Naive thymus-derived CD8-positive, alpha-beta T cell (primary cell): ENCODE measurements around the gene RCOR1. TPM values are rescaled to one million over a fixed set of nuclear protein-coding genes. Genes with fewer than 3 reads are reported as not detected.

Source experiments
- ATAC-seq, 2 donors: fragments of 150-1000 bp; cut with Tn5 transposase in 1 of 2; sonication (Bioruptor Pico), chemical (Tn5 transposase) in 1 of 2; 1 replicate in 1 of 2; 2 replicates in 1 of 2; pipeline ENCODE4 v1.10.0; 2021; ENCODE audit warnings: mild to moderate bottlenecking in 2 of 2, moderate library complexity in 2 of 2
- POLR2A ChIA-PET: fragments of 350-600 bp; sonication (Branson Sonifier 250); formaldehyde crosslinking; loops from one replicate; lab custom pipeline; 2021; ENCODE audit warnings: antibody characterized with exemption; lab: Charles Lee
- DNase-seq, 10 donors: peaks; one replicate each; pipeline versions ENCODE4 v3.0.0 to v3.0.0-alpha.2; 2020 to 2022
- H3K27ac Mint-ChIP-seq, 10 donors: one replicate each; pipeline ENCODE4 v1.8.0; 2020 to 2022; ENCODE audit warnings: mild to moderate bottlenecking in 10 of 10, mixed read lengths in 10 of 10, moderate library complexity in 4 of 10, inconsistent platforms in 1 of 10
- H3K27me3 Mint-ChIP-seq, 5 donors: one replicate each; pipeline ENCODE4 v1.8.0; 2021 to 2022; ENCODE audit warnings: mixed read lengths in 5 of 5
- H3K36me3 Mint-ChIP-seq, 3 donors: one replicate each; pipeline ENCODE4 v1.8.0; 2020 to 2022; ENCODE audit warnings: mixed read lengths in 3 of 3, mild to moderate bottlenecking in 2 of 3, inconsistent platforms in 1 of 3
- H3K4me1 Mint-ChIP-seq, 4 donors: one replicate each; pipeline ENCODE4 v1.8.0; 2021 to 2022; ENCODE audit warnings: mixed read lengths in 4 of 4
- H3K4me3 Mint-ChIP-seq, 10 donors: one replicate each; pipeline ENCODE4 v1.8.0; 2020 to 2022; ENCODE audit warnings: mild to moderate bottlenecking in 10 of 10, mixed read lengths in 10 of 10, moderate library complexity in 6 of 10, inconsistent platforms in 1 of 10
- H3K9me3 Mint-ChIP-seq, 9 donors: one replicate each; pipeline ENCODE4 v1.8.0; 2020 to 2022; ENCODE audit warnings: mixed read lengths in 9 of 9, mild to moderate bottlenecking in 3 of 9, inconsistent platforms in 1 of 9, moderate library complexity in 1 of 9
- polyA plus RNA-seq, 3 donors: library from polyadenylated mRNA; unstranded; fragments of 300-500 nt; fragmentation: Illumina TruSeq; gene quantifications; one replicate each; pipeline ENCODE4 v1.2.3, GENCODE V29; 2021
- total RNA-seq, 8 experiments: library from RNA in 2 of 8; stranded (reverse) in 2 of 8; gene quantifications; one replicate each; pipeline ENCODE4 v1.2.3 and lab custom pipeline; 2021 to 2026

Gene RCOR1
- total and polyA plus RNA-seq, 5 experiments from 2014 or later = 0.43 to 24.0 (median 1.2) TPM

DNA sequence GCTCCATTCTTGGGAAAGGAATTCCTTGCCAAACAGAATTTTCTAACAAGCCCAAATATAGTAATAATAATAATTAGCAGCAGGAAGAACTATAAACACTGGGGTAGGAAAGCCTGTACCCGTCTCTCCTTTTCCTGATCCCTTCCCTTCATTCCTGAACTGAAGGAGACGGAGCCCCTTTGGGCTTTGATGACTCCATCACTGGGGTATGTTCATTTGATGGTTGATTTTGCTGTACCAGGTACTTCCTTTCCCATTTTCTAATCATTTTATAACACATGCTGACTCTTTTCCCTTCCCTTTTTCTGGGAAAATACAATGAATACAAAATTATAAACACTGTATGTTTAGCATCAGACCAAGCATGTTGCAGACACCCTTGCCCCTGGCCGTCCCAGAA, 3.6 kb upstream of the RCOR1 start:
- H3K27ac Mint-ChIP-seq = peak overlapping the region in 1 of 10 donors; percentile 25
- H3K27me3 Mint-ChIP-seq = no peaks in the 10 kb centered on the region
- ATAC-seq = no peak
- no peak for DNase-seq
- no peaks in the 10 kb centered on the region for H3K9me3 Mint-ChIP-seq
- no peaks in the 10 kb centered on the region for H3K36me3 Mint-ChIP-seq
- peaks cover 4 to 12% (median 6%) of the 10 kb centered on the region in 4 donors for H3K4me1 Mint-ChIP-seq
- POLR2A ChIA-PET = no interaction called here
- no peak overlapping the region for H3K4me3 Mint-ChIP-seq

DNA sequence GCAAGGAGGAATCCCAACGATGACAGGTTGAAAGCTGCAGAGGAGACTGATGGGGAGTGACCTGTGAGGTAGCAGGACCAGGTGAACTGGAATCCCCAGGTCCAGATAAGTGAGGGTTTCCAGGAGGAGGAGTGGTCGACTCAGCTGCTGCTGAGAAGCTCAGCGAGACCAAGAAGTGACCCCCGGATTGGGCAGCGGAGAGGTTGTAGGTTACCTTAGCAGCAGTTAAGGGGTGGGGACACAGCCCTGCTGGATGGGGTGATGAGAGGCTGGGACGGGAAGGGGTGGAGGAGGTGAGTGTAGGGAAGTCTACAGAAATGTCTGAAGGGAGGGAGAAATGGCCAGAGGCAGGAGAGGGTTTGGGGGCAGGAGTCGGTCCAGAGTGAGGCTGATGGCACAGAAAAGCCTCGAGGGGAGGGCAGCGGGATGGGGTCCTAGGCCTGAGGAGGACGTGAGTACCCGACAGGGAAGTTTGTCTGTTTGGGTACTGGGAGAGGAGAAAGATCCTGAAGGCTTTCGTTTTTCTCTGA, 2.6 kb upstream of the RCOR1 start:
- no peak for ATAC-seq
- Mint-ChIP-seq H3K27me3 (no peaks in the 10 kb centered on the region), H3K4me3 (peak overlapping the region in 7 of 10 donors; percentile 21 to 83 (median 58)), H3K36me3 (no peaks in the 10 kb centered on the region), H3K4me1 (peaks cover 10 to 22% (median 16%) of the 10 kb centered on the region in 4 donors), H3K9me3 (no peaks in the 10 kb centered on the region), H3K27ac (peak overlapping the region; percentile 50 to 95 (median 88))
- DNase-seq = no peak
- POLR2A ChIA-PET = interaction anchor here (0.7 kb wide), 1 partner anchor 25 kb away, joined by 4 read pairs; no protein-coding TSS in a partner anchor

DNA sequence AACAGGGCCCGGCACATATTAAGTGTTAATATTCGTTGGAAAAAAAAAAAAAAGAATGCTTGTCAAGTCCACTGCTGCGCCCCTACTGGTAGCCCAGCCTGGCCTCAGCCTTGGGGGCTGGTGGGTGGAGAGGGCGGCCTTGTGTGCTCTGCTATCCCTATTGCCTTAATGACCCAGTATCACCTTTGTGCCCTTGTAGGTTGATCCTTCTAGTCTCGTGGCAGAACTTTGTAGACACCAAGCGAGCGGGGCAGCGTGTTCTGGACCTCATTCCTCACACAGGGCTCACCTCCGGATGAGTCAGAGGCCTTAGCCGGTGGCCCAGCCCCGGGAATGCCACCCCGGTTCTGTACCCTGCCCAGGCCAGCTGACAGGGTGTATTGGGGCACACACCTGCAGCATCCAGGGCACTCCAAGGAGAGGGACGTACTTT, 1.8 kb upstream of the RCOR1 start:
- H3K4me3 Mint-ChIP-seq = peak overlapping the region; percentile 36 to 98 (median 87)
- peak in 1 of 10 donors; percentile 2 for DNase-seq
- H3K27ac Mint-ChIP-seq = peak overlapping the region; percentile 72 to 97 (median 90)
- POLR2A ChIA-PET = interaction anchor here (0.6 to 1.6 kb wide), 5 partner anchors 22 to 799 kb away, joined by 3 to 6 read pairs (median 3); no protein-coding TSS in a partner anchor
- H3K27me3 Mint-ChIP-seq = no peaks in the 10 kb centered on the region
- H3K9me3 Mint-ChIP-seq = no peaks in the 10 kb centered on the region
- peaks cover 13 to 27% (median 21%) of the 10 kb centered on the region in 4 donors for H3K4me1 Mint-ChIP-seq
- H3K36me3 Mint-ChIP-seq = no peaks in the 10 kb centered on the region
- no peak for ATAC-seq

DNA sequence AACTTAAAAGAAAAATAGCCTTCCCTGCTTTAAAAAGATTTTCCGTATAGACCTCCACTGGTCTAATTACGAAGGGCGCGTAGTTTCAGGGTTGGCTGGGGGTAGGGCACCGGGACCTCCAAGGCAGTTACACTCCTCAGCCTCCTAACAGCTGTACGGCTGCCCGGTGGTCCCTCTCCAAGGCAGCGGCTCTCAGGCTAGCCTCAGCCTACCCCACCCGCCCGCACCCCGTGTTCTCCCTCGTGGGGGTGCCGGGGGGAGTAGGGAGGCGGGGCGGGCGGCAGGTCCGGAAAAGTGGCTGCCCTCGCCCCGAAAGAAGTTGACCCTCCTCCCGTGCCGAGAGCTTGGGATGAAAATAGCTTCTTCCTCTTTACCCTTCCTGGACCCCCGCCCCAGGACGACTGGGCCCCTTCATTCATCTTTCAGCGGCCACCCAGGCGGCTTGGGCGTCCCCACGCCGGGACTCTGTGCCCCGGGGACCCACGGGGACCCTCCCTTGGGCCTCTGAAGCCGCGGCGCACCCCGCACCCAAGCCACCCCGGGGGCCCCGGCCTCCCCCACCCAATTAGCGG, 991 bp upstream of the RCOR1 start:
- Mint-ChIP-seq H3K36me3 (no peaks in the 10 kb centered on the region), H3K27me3 (no peaks in the 10 kb centered on the region)

DNA sequence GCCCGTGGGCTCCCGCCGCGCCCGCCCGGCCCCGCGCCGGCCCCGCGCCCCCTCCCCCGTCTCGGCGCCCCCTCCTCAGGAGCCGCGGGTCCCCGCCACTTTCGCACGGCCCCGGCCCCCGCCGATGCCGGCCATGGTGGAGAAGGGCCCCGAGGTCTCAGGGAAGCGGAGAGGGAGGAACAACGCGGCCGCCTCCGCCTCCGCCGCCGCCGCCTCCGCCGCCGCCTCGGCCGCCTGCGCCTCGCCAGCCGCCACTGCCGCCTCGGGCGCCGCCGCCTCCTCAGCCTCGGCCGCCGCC, 263 bp downstream of the RCOR1 start:
- H3K27ac Mint-ChIP-seq = peak overlapping the region in 3 of 10 donors; percentile 27 to 95 (median 59)
- POLR2A ChIA-PET = interaction anchor here (1.2 kb wide), 1 partner anchor 69 kb away, joined by 4 read pairs; no protein-coding TSS in a partner anchor
- no peaks in the 10 kb centered on the region for H3K9me3 Mint-ChIP-seq
- DNase-seq (no peak), ATAC-seq (peak; percentile 6 to 27)
- no peaks in the 10 kb centered on the region for H3K27me3 Mint-ChIP-seq
- peak overlapping the region in 4 of 10 donors; percentile 55 to 96 (median 94) for H3K4me3 Mint-ChIP-seq
- H3K36me3 Mint-ChIP-seq = peaks cover 0 to 5% (median 0%) of the 10 kb centered on the region in 3 donors
- H3K4me1 Mint-ChIP-seq = peaks cover 15 to 30% (median 23%) of the 10 kb centered on the region in 4 donors

More for the DNA sequence above, 991 bp upstream of the RCOR1 start:
- Mint-ChIP-seq H3K27ac (peak overlapping the region; percentile 86 to 97 (median 90)), H3K9me3 (no peaks in the 10 kb centered on the region), H3K4me1 (peaks cover 15 to 30% (median 23%) of the 10 kb centered on the region in 4 donors), H3K4me3 (peak overlapping the region; percentile 63 to 98 (median 87))
- ATAC-seq (no peak), DNase-seq (peak in 4 of 10 donors; percentile 14 to 65 (median 38))
- POLR2A ChIA-PET = interaction anchor here (0.5 to 1.6 kb wide), 6 partner anchors 9 to 798 kb away, joined by 3 to 6 read pairs (median 3); no protein-coding TSS in a partner anchor

DNA sequence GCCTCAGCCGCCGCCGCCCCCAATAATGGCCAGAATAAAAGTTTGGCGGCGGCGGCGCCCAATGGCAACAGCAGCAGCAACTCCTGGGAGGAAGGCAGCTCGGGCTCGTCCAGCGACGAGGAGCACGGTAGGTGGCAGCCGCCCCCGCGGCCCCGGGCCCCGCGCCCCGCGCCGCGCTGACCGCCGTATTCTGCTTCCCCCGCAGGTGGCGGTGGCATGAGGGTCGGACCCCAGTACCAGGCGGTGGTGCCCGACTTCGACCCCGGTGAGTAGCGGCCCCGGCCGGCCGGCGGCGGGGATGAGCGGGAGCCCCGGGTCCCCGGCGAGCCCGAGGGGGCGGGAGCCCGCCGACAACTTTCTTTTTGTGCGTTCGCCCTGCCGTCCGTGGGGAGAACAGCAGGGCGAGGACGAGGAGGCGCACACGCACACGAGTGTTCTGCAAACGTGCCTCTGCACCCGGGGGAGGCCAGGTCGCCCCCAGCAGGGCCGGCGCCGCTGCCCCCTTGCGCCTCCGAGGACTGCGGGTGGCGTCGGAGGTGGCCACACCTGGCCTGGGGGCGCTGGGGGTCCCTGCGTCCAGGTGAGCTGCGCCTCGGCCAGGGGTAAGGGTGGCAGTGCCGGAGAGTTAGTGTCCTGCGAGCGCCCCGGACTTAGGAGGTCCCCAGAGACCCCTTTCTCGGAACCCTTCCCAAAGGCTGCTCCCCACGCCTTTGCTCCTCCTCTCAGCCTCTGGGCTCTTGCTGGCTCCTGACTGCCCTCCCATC, 794 bp downstream of the RCOR1 start:
- Mint-ChIP-seq H3K4me3 (peak overlapping the region; percentile 79 to 96 (median 84)), H3K36me3 (peaks cover 0 to 5% (median 0%) of the 10 kb centered on the region in 3 donors), H3K9me3 (no peaks in the 10 kb centered on the region), H3K27ac (peak overlapping the region; percentile 56 to 92 (median 82)), H3K27me3 (no peaks in the 10 kb centered on the region), H3K4me1 (peaks cover 15 to 30% (median 24%) of the 10 kb centered on the region in 4 donors)
- POLR2A ChIA-PET = interaction anchor here (1.2 kb wide), 1 partner anchor 69 kb away, joined by 4 read pairs; no protein-coding TSS in a partner anchor
- DNase-seq (peak; percentile 43 to 79 (median 60)), ATAC-seq (peak; percentile 31 to 35)

DNA sequence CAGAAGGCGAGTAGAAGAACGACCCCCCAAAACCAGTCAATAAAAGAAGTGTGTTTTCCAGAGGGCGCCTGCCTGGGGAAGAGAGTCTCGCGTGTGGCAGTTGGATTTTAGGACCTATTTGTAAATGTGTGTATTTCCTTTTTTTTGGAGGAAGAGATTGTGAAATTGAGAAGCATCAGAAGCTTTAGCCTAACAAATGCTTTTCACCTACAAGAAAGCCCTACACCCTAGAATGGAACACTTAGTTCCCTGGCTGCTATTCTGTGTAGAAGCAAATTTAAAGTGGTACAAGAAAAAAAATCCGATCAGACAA, 1.3 kb downstream of the RCOR1 start:
- H3K4me1 Mint-ChIP-seq = peaks cover 15 to 30% (median 24%) of the 10 kb centered on the region in 4 donors
- H3K9me3 Mint-ChIP-seq = no peaks in the 10 kb centered on the region
- DNase-seq (peak in 1 of 10 donors; percentile 11), ATAC-seq (no peak)
- peak overlapping the region; percentile 79 to 96 (median 84) for H3K4me3 Mint-ChIP-seq
- peak overlapping the region; percentile 56 to 92 (median 82) for H3K27ac Mint-ChIP-seq
- POLR2A ChIA-PET = interaction anchor here (0.7 to 1.2 kb wide), 4 partner anchors 62 to 851 kb away, joined by 3 to 4 read pairs (median 4); no protein-coding TSS in a partner anchor
- H3K27me3 Mint-ChIP-seq = no peaks in the 10 kb centered on the region
- H3K36me3 Mint-ChIP-seq = peaks cover 0 to 5% (median 0%) of the 10 kb centered on the region in 3 donors

DNA sequence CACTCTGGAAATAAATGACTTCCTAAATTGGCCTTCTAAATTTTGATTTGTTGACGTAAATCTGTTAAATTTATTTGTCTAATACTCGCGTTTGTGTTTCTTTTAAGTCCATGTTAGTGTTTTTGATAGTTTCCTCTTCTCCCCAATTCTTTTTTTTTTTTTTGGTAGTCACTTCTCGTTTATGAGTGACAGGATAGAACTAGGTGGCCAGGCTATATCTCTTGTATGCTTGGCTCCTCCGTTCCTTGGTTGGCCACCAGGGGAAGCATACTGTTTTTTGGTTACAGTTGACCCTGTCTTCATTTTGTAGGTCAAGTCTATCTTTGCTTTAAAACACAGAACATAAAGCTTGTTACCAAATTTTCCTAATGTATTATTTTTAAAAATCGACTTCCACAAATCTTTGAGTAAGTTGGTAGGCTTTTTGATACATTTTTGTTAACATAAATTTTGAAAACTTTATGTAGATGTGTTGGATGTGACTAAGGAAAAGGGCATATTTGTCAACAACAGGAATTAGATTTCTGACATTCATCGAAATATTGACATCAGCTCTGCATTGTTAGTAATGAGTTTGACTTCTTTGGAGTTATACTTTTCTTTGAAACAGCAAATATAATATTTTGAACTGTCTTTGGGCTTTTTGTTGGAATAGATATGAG, 2.2 kb downstream of the RCOR1 start:
- Mint-ChIP-seq H3K9me3 (no peaks in the 10 kb centered on the region), H3K36me3 (peaks cover 0 to 8% (median 0%) of the 10 kb centered on the region in 3 donors), H3K4me3 (peak overlapping the region; percentile 79 to 96 (median 84)), H3K27me3 (no peaks in the 10 kb centered on the region), H3K27ac (peak overlapping the region; percentile 11 to 91 (median 81)), H3K4me1 (peaks cover 15 to 37% (median 30%) of the 10 kb centered on the region in 4 donors)
- POLR2A ChIA-PET = interaction anchor here (0.6 to 1.2 kb wide), 7 partner anchors 20 to 850 kb away, joined by 3 to 6 read pairs (median 3); no protein-coding TSS in a partner anchor
- DNase-seq (peak in 9 of 10 donors; percentile 25 to 74 (median 42)), ATAC-seq (no peak)

DNA sequence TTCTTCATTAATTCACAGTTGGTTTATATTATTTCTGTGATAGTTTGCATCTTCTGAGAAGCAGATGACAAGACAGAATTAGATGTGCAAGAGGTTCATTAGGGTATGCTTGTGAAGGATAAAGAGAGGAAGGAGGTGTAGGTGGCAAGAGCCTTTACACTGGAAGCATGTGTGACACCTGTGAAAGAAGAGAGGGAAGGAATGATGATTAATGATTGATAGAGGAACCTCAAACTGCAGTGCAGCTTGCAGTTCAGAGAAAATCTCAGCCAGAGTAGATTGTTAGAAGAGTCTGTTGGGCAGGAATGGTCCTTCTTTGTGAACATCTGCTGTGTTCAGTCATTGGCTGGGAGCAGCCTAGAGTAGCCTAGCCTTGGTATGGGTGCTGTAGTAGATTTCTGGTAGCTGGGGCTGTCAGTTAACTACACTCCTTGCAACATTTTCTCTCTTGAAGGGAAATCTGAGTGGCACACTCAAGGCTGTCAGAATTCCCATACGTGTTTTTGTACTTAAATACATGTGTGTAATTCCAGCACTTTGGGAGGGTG, 9.0 kb downstream of the RCOR1 start:
- no peak for DNase-seq
- H3K27ac Mint-ChIP-seq = peak overlapping the region in 1 of 10 donors; percentile 8
- peaks cover 0 to 9% (median 0%) of the 10 kb centered on the region in 9 donors for H3K9me3 Mint-ChIP-seq
- no peaks in the 10 kb centered on the region for H3K27me3 Mint-ChIP-seq
- POLR2A ChIA-PET = interaction anchor here (0.7 kb wide), 1 partner anchor 27 kb away, joined by 3 read pairs; no protein-coding TSS in a partner anchor
- peak overlapping the region in 3 of 10 donors; percentile 10 to 29 (median 25) for H3K4me3 Mint-ChIP-seq
- ATAC-seq = no peak
- peaks cover 11 to 54% (median 43%) of the 10 kb centered on the region in 4 donors for H3K4me1 Mint-ChIP-seq
- peaks cover 0 to 22% (median 3%) of the 10 kb centered on the region in 3 donors for H3K36me3 Mint-ChIP-seq

DNA sequence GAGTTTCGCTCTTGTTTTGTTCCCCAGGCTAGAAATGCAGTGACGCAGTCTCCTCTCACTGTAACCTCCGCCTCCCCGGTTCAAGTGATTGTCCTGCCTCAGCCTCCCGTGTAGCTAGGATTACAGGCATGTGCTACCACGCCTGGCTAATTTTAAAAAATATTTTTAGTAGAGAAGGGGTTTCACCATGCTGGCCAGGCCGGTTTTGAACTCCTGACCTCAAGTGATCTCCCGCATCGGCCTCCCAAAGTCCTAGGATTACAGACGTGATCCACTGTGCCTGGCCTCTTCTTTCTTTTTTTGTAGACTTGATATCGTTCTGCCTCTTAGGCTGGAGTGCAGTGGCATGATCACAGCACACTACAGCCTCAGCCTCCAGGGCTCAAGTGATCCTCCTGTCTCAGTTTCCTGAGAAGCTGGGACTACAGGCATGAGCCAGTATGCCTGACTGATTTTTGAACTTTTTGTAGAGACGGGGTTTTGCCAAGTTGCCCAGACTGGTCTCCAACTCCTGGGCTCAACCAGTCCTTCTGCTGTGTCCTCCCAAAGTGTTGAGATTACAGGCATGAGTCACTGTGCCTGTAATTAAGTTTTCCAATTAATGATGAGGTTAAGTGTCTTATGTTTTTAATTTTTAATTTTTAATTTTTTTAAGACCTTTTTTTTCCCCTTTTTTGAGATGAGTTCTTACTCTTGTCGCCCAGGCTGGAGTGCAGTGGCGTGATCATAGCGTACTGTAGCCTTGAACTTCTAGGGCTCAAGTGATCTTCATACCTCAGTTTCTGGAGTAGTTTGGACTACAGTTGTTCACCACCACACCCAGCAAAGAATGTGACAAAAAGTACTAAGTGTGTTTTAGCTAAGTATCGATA, 10.2 kb downstream of the RCOR1 start:
- POLR2A ChIA-PET = no interaction called here
- peak overlapping the region in 2 of 10 donors; percentile 46 for H3K27ac Mint-ChIP-seq
- peaks cover 0 to 16% (median 3%) of the 10 kb centered on the region in 3 donors for H3K36me3 Mint-ChIP-seq
- H3K9me3 Mint-ChIP-seq = peaks cover 0 to 9% (median 0%) of the 10 kb centered on the region in 9 donors
- ATAC-seq = no peak
- H3K4me1 Mint-ChIP-seq = peaks cover 11 to 59% (median 46%) of the 10 kb centered on the region in 4 donors
- DNase-seq = no peak
- no peaks in the 10 kb centered on the region for H3K27me3 Mint-ChIP-seq
- peak overlapping the region in 1 of 10 donors; percentile 37 for H3K4me3 Mint-ChIP-seq
